ENCODE results near the gene MACROD2.

MACROD2 gene

GRCh38 chr20:15838466-15838865 lies 1843.2 kb downstream of the MACROD2 start:
- Histone ChIP-seq H3K9me3 (no peaks in the 10 kb centered on the region), H3K4me1 (peaks cover 25% of the 10 kb centered on the region), H3K4me3 (ENCODE audit: low read depth, low read length) (no peak overlapping the region), H3K27me3 (no peaks in the 10 kb centered on the region), H3K36me3 (no peaks in the 10 kb centered on the region)
- TF ChIP-seq CTCF (IDR thresholded peaks at IDR 0.05; ENCODE audit: low read depth, low read length), result no peak
- DNase-seq, result no peak

DNA sequence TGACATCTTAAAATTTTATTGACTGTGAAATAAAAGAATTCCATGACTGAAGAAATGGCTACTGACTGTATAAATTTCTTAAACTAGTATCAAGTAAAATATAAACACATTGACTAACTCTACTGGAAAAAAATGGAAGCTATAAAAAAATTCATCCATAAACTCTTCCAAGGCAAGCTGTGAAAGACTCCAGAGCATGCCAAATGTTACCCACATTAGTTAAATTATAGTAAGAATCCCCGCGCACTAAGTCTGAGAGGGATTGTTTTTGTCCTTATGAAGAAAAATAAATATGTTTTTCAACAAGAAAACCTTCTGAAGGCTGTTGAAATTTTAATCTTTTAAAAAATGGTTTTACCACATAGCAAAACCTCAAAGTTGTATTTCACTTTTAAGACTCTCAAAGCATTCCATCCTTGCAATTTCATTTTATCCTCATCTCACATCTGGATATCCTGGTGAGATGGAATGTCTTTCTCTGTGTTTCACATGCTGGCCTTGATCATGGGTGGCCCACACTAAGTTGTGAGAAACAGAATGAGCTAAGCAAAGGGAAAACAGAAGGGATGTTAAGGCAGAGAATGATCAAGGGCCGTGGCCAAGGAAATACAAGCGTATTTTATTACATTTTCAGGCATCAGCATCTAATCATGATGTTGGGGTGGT lies 1845.5 kb downstream of the MACROD2 start:
- Histone ChIP-seq H3K4me1 (peaks cover 18% of the 10 kb centered on the region), H3K4me3 (ENCODE audit: low read depth, low read length) (no peak overlapping the region), H3K36me3 (no peaks in the 10 kb centered on the region), H3K27me3 (no peaks in the 10 kb centered on the region), H3K9me3 (no peaks in the 10 kb centered on the region)
- no peak for TF ChIP-seq CTCF (IDR thresholded peaks at IDR 0.05; ENCODE audit: low read depth, low read length)
- no peak for DNase-seq

DNA sequence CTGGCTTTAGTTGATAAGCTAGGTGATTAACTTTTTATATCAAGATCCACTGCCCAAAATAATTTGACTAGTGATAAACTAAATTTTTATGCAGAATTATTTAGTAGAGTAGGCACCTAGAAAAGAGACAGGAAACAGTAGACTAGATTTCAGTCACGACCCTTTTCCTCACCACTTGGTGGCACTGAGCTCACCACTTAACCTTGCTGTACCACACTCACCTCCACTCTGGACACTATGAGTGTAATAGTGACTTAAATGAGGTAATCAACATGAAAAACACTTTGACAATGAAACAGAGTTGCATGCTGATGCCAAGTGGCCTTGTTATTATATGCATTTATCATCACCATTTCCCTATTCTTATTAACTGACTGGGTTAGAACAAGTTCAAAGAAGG lies 1847.6 kb downstream of the MACROD2 start:
- peaks cover 14% of the 10 kb centered on the region for H3K4me1 ChIP-seq
- H3K4me3 ChIP-seq (ENCODE audit: low read depth, low read length), result no peak overlapping the region
- H3K36me3 ChIP-seq, result no peaks in the 10 kb centered on the region
- no peak for DNase-seq
- TF ChIP-seq CTCF (IDR thresholded peaks at IDR 0.05; ENCODE audit: low read depth, low read length), result peak; percentile 41
- H3K27me3 ChIP-seq, result no peaks in the 10 kb centered on the region
- no peaks in the 10 kb centered on the region for H3K9me3 ChIP-seq

DNA sequence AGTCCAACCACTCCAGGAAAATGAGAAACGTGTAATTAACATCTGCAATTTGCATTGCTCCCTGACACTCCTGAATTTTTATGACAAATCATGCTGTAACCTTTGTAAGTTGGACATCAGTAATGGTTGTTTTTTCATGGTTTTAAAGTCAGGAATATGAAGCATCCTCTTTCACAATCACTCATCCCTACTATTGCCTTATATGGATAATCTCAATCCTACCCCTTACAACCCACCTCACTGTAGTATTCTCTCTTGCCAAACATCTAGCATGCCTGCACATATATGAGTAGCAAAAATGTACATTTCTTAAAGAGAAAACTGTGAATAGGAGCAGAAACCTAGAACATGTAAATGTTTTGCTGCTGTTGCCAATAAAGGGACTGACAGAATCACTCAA lies 1848.5 kb downstream of the MACROD2 start:
- Histone ChIP-seq H3K27me3 (no peaks in the 10 kb centered on the region), H3K4me3 (ENCODE audit: low read depth, low read length) (no peak overlapping the region), H3K4me1 (peaks cover 14% of the 10 kb centered on the region), H3K9me3 (no peaks in the 10 kb centered on the region), H3K36me3 (no peaks in the 10 kb centered on the region)
- DNase-seq, result no peak
- TF ChIP-seq CTCF (IDR thresholded peaks at IDR 0.05; ENCODE audit: low read depth, low read length), result no peak

- Histone ChIP-seq H3K4me3 (ENCODE audit: low read depth, low read length) (peak overlapping the region; percentile 28), H3K9me3 (no peaks in the 10 kb centered on the region), H3K36me3 (no peaks in the 10 kb centered on the region), H3K27me3 (no peaks in the 10 kb centered on the region), H3K4me1 (peaks cover 14% of the 10 kb centered on the region)
- no peak for TF ChIP-seq CTCF (IDR thresholded peaks at IDR 0.05; ENCODE audit: low read depth, low read length)
- DNase-seq, result no peak
Observed at GRCh38 chr20:15847196-15847784, 1852.0 kb downstream of the MACROD2 start.

- no peaks in the 10 kb centered on the region for H3K27me3 ChIP-seq
- H3K9me3 ChIP-seq, result no peaks in the 10 kb centered on the region
- no peak for TF ChIP-seq CTCF (IDR thresholded peaks at IDR 0.05; ENCODE audit: low read depth, low read length)
- peak; percentile 39 for DNase-seq
- H3K4me1 ChIP-seq, result peaks cover 14% of the 10 kb centered on the region
- no peak overlapping the region; the same call in 1 of the 2 replicates for H3K4me3 ChIP-seq (ENCODE audit: low read depth, low read length)
- H3K36me3 ChIP-seq, result no peaks in the 10 kb centered on the region
Observed at GRCh38 chr20:15848126-15848525, 1852.8 kb downstream of the MACROD2 start.
